ENCODE measurements around the gene WNT5B.
"Not testable (repeated sequence)": the region's sequence is repeated elsewhere in the genome, so short reads cannot be mapped to it uniquely, and the experiment has no call there.

Gene WNT5B

GRCh38 chr12:1692895-1693610, 64.0 kb downstream of the WNT5B start:
- no peak for DNase-seq

- not testable (repeated sequence) for DNase-seq
Measured at GRCh38 chr12:1695097-1695496, 66.1 kb downstream of the WNT5B start.

DNA sequence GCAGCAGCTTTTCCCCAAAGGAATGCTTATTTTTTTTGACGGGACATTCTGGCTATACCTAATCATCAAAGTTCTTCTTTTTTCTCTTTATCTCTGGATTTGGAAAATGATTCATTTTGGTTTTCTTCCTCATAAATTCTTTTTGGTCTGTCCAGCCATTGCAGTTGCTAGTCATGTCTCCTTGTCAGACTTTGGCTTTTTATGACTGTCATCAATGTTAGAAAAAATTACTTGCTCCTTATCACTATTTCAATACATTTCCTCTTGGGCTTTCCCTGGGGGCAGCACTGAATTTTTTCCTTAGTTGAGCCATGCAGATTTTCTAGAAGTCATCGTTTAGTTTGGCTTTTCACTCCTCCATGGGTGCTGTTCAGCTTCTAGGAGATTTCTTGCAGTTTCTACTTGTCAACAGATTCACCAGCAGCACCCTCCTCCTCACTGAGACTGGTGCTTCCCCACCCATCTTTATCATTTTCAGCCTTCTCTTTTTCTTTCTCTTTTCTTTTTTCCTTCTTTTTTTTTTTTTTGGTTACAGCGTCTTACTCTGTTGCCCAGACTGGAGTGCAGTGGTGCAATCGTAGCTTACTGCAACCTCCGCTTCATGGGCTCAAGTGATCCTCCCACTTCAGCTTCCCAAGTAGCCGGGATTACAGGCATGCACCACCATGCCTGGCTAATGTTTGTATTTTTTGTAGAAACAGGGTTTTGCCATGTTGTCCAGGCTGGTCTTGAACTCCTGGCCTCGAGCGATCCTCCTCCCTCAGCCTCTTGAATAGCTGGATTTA, 67.0 kb downstream of the WNT5B start:
- no peak for DNase-seq

- no peak for DNase-seq
Measured at GRCh38 chr12:1696800-1697199, 67.8 kb downstream of the WNT5B start.
